Stimulated activated naive B cell treated with anti-CD40 and anti-IgM and Interleukin-4, amounts not matched to agents 10 μg/mL and 1 μg/mL and 100 μg/mL, for 72 hours (primary cell): Measurements from ENCODE around the gene JARID2.
"Not testable (repeated sequence)": the region's sequence is repeated elsewhere in the genome, so short reads cannot be mapped to it uniquely, and the experiment has no call there.

Experiments used
- ATAC-seq, 2 donors: fragments of 150-1000 bp; cut with Tn5 transposase; replicated peaks; 2 replicates each; pipeline ENCODE4 v1.10.0; 2021; ENCODE audit warnings: moderate library complexity in 1 of 2
- DNase-seq: peaks from one replicate; pipeline ENCODE4 v3.0.0; 2021
- H3K27ac Mint-ChIP-seq: one replicate; pipeline ENCODE4 v1.8.0; 2022; ENCODE audit warnings: mild to moderate bottlenecking, mixed read lengths
- H3K27me3 Mint-ChIP-seq, 2 donors: one replicate each; pipeline ENCODE4 v1.8.0; 2022; ENCODE audit warnings: mixed read lengths in 2 of 2
- H3K36me3 Mint-ChIP-seq, 2 donors: one replicate each; pipeline ENCODE4 v1.8.0; 2022; ENCODE audit warnings: mixed read lengths in 2 of 2, mild to moderate bottlenecking in 1 of 2
- H3K4me1 Mint-ChIP-seq, 2 donors: one replicate each; pipeline ENCODE4 v1.8.0; 2022; ENCODE audit warnings: mixed read lengths in 2 of 2, mild to moderate bottlenecking in 1 of 2
- H3K4me3 Mint-ChIP-seq, 2 donors: one replicate each; pipeline ENCODE4 v1.8.0; 2022; ENCODE audit warnings: mild to moderate bottlenecking in 2 of 2, mixed read lengths in 2 of 2, moderate library complexity in 1 of 2
- H3K9me3 Mint-ChIP-seq, 2 donors: one replicate each; pipeline ENCODE4 v1.8.0; 2022; ENCODE audit warnings: mixed read lengths in 2 of 2, mild to moderate bottlenecking in 1 of 2

Gene JARID2

DNA sequence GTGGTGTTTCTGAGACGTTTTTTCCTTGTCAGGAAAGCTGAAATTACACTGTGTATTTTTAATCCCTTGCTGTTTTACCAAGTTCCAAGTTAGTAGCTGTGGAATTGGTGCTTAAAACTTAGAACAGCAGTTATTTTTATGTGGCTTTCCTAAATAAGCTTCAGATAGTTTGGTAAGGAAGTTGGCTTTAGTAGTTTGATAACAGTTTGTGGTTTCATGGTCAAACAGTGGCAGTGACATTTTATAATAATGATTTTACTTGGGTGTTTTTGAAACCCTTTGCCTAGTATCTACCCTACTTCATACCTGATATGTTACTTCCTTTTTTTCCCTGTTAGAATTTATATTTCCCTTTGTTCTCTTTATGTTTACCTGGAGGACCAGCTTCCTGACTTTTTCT lies 164.9 kb downstream of the JARID2 start:
- H3K9me3 Mint-ChIP-seq: no peaks in the 10 kb centered on the region
- H3K4me1 Mint-ChIP-seq: peaks cover 48 to 87% of the 10 kb centered on the region in 2 donors
- peak overlapping the region in 1 of 2 donors; percentile 57 for H3K4me3 Mint-ChIP-seq
- no peaks in the 10 kb centered on the region for H3K27me3 Mint-ChIP-seq
- H3K27ac Mint-ChIP-seq: peak overlapping the region; percentile 84
- no peak for DNase-seq
- ATAC-seq: peak; percentile 64 to 76
- H3K36me3 Mint-ChIP-seq: peaks cover 8 to 29% of the 10 kb centered on the region in 2 donors

DNA sequence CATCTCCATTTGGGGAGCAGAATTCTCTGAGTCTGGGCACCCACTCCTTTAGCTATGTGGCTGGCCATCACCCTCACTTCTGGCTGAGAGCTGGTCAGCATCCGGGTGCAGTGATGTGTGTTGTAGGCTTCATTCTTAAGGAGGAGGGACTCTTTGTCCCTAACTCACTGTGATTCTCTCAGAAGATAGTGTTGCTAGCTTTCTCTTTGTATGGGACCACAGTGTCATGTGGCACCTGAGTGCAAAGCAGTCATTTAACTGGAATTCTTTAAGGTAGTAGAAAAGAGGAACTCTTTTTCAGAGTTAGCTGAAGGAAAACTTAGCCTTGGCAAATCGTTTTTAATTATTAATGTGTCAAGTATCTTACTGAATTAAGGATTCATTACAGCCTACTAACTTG lies 165.9 kb downstream of the JARID2 start:
- H3K27me3 Mint-ChIP-seq: no peaks in the 10 kb centered on the region

DNA sequence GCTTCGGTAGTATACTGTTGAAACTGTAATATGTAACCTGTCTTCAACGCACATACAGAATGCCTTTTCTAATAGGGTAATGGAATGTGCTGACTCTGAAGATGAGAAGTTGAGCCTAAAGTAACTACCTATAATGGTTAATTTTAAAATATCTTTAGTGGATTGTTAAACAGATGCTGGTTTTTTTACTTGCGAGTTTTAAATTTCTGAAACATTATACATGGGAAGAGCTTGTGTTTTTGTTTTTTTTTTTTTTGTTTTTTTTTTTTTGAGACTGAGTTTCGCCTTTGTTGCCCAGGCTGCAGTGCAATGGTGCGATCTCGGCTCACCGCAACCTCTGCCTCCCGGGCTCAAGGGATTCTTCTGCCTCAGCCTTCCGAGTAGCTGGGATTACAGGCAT lies 166.9 kb downstream of the JARID2 start:
- Mint-ChIP-seq H3K36me3 (peaks cover 23 to 40% of the 10 kb centered on the region in 2 donors), H3K27me3 (no peaks in the 10 kb centered on the region), H3K4me3 (no peak overlapping the region), H3K27ac (no peak overlapping the region), H3K9me3 (peaks cover 5 to 7% of the 10 kb centered on the region in 2 donors), H3K4me1 (peaks cover 46 to 77% of the 10 kb centered on the region in 2 donors)
- no peak for DNase-seq
- no peak for ATAC-seq

More for the DNA sequence above, 165.9 kb downstream of the JARID2 start:
- H3K36me3 Mint-ChIP-seq: peaks cover 14 to 36% of the 10 kb centered on the region in 2 donors
- peak overlapping the region; percentile 4 for H3K27ac Mint-ChIP-seq
- DNase-seq (no peak), ATAC-seq (peak; percentile 70 to 71)
- H3K4me3 Mint-ChIP-seq: peak overlapping the region; percentile 46 to 72
- H3K4me1 Mint-ChIP-seq: peaks cover 48 to 80% of the 10 kb centered on the region in 2 donors
- peaks cover 1 to 2% of the 10 kb centered on the region in 2 donors for H3K9me3 Mint-ChIP-seq

DNA sequence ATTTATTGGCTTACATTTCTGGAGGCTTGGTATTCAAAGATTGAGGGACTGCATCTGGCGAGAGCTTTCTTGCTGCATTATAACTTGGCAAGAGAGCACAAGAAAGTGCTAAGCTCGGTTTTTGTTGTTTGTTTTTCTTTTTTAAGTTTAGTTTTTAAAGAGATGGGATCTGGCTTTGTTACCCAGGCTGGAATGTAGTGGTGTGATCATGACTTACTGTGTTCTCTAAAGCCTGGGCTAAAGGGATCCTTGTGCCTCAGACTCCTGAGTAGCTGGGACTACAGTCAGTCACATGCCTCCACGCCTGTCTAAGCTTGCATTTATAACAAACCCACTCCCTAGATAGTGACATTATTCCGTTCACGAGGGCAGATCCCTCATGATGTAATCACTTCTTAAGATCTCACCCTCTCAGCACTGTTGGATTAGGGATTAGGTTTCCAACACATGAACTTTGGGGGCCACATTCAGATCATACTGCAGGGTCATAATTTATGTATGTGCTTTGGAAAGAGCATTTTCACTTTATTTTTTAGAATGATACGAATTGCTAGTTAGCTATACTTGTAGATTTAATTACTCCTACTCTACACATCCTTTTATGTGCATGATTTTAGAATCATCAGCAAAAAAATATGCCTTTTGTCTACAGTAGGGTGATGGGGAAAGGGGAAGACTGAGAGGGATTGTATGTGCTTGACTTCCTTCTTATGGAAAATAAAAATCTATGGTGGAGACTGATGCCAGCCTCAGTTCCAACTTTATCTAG lies 167.8 kb downstream of the JARID2 start:
- Mint-ChIP-seq H3K27me3 (no peaks in the 10 kb centered on the region), H3K36me3 (peaks cover 32 to 47% of the 10 kb centered on the region in 2 donors), H3K27ac (peak overlapping the region; percentile 22), H3K4me3 (no peak overlapping the region), H3K9me3 (peaks cover 5 to 10% of the 10 kb centered on the region in 2 donors), H3K4me1 (peaks cover 43 to 68% of the 10 kb centered on the region in 2 donors)
- DNase-seq (no peak), ATAC-seq (no peak)

DNA sequence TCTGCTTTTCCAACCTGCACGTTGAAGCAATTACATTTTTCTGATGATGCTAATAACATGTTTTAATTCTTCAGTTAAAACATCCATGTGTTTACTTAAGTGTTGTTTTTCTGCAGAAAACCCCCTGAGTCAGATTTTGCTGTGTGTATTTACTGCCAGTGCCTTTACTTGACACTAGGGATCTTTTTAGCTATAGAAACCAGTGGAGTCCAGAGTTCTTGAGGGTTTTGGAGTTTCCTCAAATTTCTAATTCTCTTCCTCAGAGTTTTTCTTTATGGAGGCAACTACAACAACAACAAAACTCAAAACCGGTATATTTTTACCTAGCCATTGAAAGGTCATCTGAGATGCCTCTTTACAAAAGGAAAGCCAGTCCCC lies 168.4 kb downstream of the JARID2 start:
- DNase-seq (no peak), ATAC-seq (no peak)
- Mint-ChIP-seq H3K9me3 (peaks cover 6 to 10% of the 10 kb centered on the region in 2 donors), H3K4me1 (peaks cover 40 to 62% of the 10 kb centered on the region in 2 donors), H3K27ac (peak overlapping the region; percentile 88), H3K4me3 (peak overlapping the region in 1 of 2 donors; percentile 33), H3K36me3 (peaks cover 33 to 49% of the 10 kb centered on the region in 2 donors), H3K27me3 (no peaks in the 10 kb centered on the region)

DNA sequence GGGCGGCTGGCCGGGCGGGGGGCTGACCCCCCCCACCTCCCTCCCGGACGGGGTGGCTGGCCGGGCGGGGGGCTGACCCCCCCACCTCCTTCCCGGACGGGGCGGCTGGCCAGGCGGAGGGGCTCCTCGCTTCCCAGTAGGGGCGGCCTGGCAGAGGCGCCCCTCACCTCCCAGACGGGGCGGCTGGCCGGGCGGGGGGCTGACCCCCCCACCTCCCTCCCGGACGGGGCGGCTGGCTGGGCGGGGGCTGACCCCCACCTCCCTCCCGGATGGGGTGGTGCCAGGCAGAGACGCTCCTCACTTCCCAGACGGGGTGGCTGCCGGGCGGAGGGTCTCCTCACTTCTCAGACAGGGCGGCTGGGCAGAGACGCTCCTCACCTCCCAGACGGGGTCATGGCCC lies 169.8 kb downstream of the JARID2 start:
- H3K9me3 Mint-ChIP-seq: peaks cover 8 to 12% of the 10 kb centered on the region in 2 donors
- not testable (repeated sequence) for H3K4me3 Mint-ChIP-seq, H3K27me3 Mint-ChIP-seq, ATAC-seq, H3K27ac Mint-ChIP-seq, DNase-seq
- H3K4me1 Mint-ChIP-seq: peaks cover 35 to 53% of the 10 kb centered on the region in 2 donors
- H3K36me3 Mint-ChIP-seq: peaks cover 39 to 61% of the 10 kb centered on the region in 2 donors

DNA sequence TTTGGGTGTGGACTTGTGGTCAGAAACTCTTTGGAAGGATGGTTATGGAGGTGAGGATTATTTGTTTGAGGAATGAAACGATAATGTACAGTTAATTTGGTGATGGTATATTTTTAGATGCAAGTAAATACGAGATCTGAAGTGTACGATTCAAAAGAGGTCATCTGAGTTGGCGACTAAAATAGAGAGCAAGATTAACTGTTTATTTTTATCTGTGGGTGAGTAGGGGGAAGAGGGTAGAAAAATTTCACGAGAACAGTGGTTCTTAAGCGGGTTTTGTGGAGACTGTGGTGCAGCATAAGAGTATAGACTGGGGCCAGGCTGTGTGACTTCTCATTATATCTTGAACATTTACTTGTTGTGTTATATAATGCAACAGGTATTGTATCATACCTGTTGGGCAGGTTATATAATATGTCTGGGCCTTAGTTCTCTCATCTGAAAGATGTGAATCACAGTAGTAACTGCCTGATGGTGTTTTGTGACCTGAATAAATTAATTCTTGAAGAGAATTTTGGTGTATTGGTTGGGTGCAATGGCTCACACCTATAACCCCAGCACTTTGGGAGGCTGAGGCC lies 171.2 kb downstream of the JARID2 start:
- Mint-ChIP-seq H3K27ac (peak overlapping the region; percentile 76), H3K36me3 (peaks cover 39 to 60% of the 10 kb centered on the region in 2 donors)
- no peak for DNase-seq

DNA sequence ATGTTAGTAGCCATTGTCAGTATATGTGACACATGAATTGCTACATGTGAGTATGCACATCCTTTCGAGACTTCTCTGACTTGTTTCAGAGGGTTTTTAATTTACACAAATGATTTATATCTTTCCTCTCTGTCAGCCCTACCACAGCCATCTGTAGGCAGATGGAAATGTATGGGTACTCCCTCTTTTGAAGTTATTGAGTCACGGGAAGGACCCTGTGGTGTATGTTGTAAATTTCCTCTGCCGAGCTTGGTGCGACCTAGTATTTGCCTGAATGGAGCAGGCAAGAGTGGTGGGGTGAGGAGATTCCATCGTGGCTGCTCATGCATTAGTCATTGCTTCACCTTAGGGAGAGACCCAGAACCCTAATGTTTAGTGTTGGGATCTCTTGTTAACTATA lies 171.9 kb downstream of the JARID2 start:
- ATAC-seq (no peak), DNase-seq (no peak)
- Mint-ChIP-seq H3K27me3 (no peaks in the 10 kb centered on the region), H3K27ac (no peak overlapping the region), H3K9me3 (peaks cover 8 to 12% of the 10 kb centered on the region in 2 donors), H3K4me3 (no peak overlapping the region), H3K36me3 (peaks cover 42 to 53% of the 10 kb centered on the region in 2 donors), H3K4me1 (peaks cover 33 to 54% of the 10 kb centered on the region in 2 donors)

More for the DNA sequence above, 171.2 kb downstream of the JARID2 start:
- Mint-ChIP-seq H3K27me3 (no peaks in the 10 kb centered on the region), H3K4me3 (no peak overlapping the region), H3K9me3 (peaks cover 8 to 12% of the 10 kb centered on the region in 2 donors), H3K4me1 (peaks cover 32 to 53% of the 10 kb centered on the region in 2 donors)
- no peak for ATAC-seq

DNA sequence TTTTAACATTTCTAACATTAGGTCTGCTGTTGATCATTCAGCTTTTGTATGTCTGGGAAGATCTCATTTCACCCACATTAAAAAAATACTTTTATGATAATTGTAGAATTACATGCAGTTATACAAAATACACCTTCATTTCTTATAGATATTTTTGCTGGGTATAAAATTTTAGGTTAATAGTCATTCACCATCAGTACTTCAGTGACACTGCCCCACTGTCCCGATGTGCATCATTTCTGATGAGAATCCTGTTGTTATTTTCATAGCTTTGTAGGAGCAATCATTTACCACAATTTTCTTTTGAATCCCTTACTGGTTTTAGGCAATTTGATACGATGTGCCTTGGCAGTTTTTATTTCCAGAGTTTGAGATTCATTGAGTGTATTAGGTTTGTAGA lies 173.6 kb downstream of the JARID2 start:
- ATAC-seq (no peak), DNase-seq (no peak)
- no peaks in the 10 kb centered on the region for H3K27me3 Mint-ChIP-seq
- peaks cover 48 to 57% of the 10 kb centered on the region in 2 donors for H3K36me3 Mint-ChIP-seq
- H3K4me3 Mint-ChIP-seq: no peak overlapping the region
- peaks cover 8 to 13% of the 10 kb centered on the region in 2 donors for H3K9me3 Mint-ChIP-seq
- peaks cover 35 to 53% of the 10 kb centered on the region in 2 donors for H3K4me1 Mint-ChIP-seq
- H3K27ac Mint-ChIP-seq: no peak overlapping the region

DNA sequence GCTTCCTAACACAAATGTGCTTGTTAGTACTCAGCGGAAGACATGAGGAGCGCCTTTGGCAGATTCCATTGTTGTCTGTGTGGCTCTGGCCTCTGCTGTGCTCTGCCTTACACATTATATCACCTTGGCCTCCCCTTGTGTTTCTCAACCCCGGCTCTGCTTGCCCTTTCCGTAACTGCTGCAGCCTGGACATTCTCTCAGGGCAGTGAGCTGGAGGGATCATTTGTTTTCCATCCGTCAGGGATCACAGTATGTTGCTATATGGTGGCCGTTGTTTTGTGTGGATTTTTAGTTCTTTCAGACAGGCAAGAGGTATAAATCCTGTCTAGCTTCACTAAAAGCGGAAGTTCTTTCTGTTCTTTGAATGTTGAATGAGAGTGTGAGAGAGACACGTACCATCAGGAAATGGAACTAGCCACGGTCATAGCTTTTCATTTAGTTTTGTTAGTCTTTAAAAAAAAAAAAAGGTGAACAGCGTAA lies 175.1 kb downstream of the JARID2 start:
- Mint-ChIP-seq H3K27me3 (no peaks in the 10 kb centered on the region), H3K4me1 (peaks cover 37 to 57% of the 10 kb centered on the region in 2 donors), H3K4me3 (peak overlapping the region; percentile 63 to 79), H3K9me3 (peaks cover 8 to 13% of the 10 kb centered on the region in 2 donors), H3K27ac (peak overlapping the region; percentile 95), H3K36me3 (peaks cover 45 to 58% of the 10 kb centered on the region in 2 donors)
- DNase-seq: no peak
- peak; percentile 92 to 96 for ATAC-seq

DNA sequence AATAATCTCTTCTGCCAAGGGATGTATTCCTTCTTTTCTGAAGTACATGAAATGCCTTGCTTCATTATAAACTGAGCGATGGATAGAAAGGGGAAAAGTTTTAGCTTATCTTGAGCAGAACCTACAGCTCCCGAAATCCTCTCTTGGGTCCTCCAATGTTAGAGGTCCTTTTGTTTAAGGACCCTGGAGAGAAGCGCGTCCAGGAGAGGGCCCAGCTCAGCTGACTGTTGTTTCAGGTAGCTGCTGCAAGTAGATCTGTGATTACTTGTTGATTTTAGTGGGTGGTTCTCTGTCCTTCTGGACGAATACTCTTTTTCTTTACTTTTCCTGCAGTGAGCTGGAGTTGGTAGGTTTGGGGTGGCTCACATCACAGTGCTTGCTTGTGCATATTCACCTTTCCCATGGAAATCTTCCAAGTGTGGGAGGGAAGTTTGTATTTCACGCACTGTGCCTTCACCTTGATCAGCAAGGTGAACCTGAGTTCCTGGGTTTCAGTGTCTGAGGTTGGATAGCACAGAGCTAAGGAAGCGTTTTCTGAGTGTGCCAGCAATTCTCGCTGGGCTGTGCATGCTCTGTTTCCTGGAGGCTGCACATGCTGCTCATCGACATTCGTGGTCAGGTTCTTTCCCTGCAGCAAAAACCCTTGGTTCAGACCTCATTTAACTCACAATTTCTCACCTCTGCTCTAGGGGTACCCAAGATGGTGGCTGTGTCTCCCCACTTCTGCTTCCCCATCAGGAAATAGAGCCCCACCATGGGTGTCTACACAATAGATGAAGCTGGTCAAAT lies 176.3 kb downstream of the JARID2 start:
- Mint-ChIP-seq H3K4me1 (peaks cover 44 to 63% of the 10 kb centered on the region in 2 donors), H3K27me3 (no peaks in the 10 kb centered on the region), H3K9me3 (peaks cover 3 to 9% of the 10 kb centered on the region in 2 donors), H3K36me3 (peaks cover 40 to 55% of the 10 kb centered on the region in 2 donors), H3K27ac (peak overlapping the region; percentile 84), H3K4me3 (peak overlapping the region; percentile 58 to 71)
- ATAC-seq (peak; percentile 69 to 74), DNase-seq (no peak)

DNA sequence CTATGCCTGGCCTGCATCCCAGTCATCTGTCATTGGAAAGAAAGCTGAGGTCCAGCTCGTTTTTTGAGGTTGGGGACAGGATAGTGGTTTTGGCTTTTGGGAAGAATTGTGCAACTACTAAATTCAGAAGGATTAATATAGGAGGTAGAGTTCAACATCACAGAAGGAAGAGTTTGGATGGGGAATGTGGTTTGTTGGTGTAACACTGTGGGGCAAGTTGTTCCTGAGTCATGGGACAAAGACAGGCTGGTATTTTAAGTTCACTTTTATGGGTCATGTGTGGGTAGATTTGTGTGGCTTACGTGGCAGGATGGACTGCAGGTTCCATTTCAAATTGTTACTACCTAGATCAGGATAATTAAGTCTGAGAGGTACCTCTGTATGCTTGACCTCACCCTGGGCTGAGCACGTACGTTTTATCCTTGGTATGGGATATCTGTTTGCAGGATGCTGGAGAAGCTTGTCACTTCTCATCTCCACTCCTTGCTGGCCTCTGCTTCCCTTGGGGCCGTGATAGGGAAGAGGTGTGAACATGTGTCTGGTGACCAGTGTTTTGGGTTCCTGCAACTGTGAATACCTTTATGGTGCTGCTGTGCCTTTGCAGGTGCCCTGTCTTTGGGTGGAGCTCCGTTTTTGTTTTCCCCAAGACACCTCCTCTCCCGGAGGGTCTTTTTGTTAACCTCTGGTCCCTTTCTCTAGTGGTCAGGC lies 177.6 kb downstream of the JARID2 start:
- ATAC-seq (no peak), DNase-seq (no peak)
- peaks cover 54 to 73% of the 10 kb centered on the region in 2 donors for H3K4me1 Mint-ChIP-seq
- peak overlapping the region in 1 of 2 donors; percentile 19 for H3K4me3 Mint-ChIP-seq
- H3K27ac Mint-ChIP-seq: peak overlapping the region; percentile 63
- H3K36me3 Mint-ChIP-seq: peaks cover 28 to 50% of the 10 kb centered on the region in 2 donors
- no peaks in the 10 kb centered on the region for H3K27me3 Mint-ChIP-seq
- peaks cover 3 to 5% of the 10 kb centered on the region in 2 donors for H3K9me3 Mint-ChIP-seq

DNA sequence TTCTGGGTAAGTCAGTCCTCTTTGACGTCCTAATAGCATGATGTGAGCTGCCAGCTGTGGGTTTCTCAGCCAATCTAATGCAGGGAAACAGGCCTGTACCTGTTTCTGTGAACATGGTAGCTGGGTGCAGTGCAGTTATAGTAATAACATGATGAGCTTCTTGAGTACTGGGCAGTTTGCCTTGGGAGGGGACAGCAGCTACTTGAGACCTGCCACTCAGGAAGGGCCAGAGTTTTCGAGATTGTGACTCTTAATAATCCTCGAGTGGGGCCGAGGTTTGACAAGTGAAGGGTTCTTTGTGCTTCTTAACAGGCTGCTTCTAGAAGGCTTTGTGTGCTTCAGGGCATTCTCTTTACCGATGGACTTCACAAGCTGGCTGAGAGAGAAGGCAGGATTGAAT lies 180.1 kb downstream of the JARID2 start:
- H3K4me3 Mint-ChIP-seq: no peak overlapping the region
- no peaks in the 10 kb centered on the region for H3K27me3 Mint-ChIP-seq
- no peak overlapping the region for H3K27ac Mint-ChIP-seq
- DNase-seq (no peak), ATAC-seq (no peak)
- H3K4me1 Mint-ChIP-seq: peaks cover 61 to 90% of the 10 kb centered on the region in 2 donors
- peaks cover 20 to 35% of the 10 kb centered on the region in 2 donors for H3K36me3 Mint-ChIP-seq
- peaks cover 0 to 2% of the 10 kb centered on the region in 2 donors for H3K9me3 Mint-ChIP-seq
